GM19324 (cell line): Measurements from ENCODE around the gene TSPAN5.

Source experiments
- ATAC-seq: cut with Tn5 transposase; IDR thresholded peaks from one replicate; pipeline ENCODE4 v1.9.1; 2021; ENCODE audit warnings: mild to moderate bottlenecking, moderate library complexity; ENCODE audit not compliant: unreplicated experiment, low FRiP score

TSPAN5 gene

DNA sequence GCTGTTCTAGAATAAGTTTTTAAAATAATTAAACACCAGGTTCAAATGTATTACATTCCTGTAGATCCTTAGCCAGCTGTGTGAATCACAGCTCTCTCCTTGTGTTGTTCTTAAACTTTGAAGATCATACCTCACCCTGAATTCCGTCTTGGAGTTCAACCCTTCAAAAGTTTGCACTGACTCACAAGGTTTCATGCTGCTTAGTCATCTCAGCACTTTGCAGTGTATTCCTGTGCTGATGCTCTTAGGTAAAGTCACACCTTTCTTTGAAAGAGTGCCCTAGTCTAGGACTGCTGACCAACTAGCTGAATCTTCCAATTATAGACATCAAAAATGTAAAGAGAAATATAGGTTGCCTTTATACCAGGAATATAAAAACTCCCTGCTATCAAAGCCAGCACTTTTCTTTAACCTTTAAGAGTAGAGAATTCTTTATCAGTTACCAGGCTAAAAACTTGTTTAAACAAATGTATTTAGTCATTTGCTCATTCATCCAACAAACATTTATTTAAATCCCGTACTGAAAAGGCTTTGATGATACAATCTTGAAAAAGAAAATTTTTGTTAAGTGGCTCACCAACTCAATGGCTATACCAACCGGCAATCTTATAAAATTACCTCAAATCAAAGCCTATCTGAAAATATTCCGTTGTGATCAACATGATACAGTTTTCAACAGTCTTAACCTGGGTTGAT, 227.6 kb downstream of the TSPAN5 start:
- no peak for ATAC-seq

DNA sequence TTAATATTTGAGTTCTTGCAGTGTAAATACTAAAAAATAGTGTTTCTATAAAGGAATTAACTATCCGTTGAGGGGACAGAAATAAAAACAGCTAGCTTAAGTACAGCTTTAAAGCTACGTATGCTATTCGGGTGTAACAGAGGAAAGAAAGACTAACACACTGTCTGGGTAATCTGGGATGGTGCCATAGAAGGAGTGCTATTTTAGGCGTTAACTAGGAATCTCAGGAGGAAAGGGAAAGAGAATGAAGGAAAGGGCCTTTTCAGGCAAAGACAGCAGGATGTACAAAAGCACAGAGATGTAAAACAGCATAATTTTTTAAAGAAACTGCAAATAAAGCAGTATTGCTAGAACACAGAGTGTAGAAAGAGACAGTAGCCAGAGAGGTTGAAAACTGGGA, 235.4 kb downstream of the TSPAN5 start:
- ATAC-seq: no peak

DNA sequence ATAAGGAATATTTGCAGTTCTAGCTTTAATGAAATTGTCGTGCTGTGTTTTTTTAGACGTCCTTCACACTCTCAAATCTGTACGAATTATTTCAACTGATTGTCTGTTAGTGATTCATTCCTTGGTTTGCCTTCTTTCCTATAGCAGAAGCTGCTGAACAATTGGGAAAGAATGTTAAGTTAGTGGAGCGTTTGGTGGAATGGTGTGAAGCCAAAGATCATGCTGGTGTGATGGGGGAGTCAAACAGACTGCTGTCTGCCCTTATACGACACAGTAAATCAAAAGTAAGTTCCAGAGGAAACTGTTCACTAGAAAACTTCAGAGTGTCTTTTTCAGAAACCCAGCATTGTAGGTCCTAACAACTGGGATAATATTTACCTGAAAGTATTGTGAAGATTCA, 237.3 kb downstream of the TSPAN5 start:
- no peak for ATAC-seq
